GM19452 (cell line): ENCODE data around the gene FRMD6.
A peak's percentile ranks its signal among the peaks of the same experiment; 100 is the strongest.

ENCODE experiments used
- ATAC-seq: cut with Tn5 transposase; IDR thresholded peaks from one replicate; pipeline ENCODE4 v1.9.1; 2021; ENCODE audit not compliant: unreplicated experiment

The FRMD6 gene

DNA sequence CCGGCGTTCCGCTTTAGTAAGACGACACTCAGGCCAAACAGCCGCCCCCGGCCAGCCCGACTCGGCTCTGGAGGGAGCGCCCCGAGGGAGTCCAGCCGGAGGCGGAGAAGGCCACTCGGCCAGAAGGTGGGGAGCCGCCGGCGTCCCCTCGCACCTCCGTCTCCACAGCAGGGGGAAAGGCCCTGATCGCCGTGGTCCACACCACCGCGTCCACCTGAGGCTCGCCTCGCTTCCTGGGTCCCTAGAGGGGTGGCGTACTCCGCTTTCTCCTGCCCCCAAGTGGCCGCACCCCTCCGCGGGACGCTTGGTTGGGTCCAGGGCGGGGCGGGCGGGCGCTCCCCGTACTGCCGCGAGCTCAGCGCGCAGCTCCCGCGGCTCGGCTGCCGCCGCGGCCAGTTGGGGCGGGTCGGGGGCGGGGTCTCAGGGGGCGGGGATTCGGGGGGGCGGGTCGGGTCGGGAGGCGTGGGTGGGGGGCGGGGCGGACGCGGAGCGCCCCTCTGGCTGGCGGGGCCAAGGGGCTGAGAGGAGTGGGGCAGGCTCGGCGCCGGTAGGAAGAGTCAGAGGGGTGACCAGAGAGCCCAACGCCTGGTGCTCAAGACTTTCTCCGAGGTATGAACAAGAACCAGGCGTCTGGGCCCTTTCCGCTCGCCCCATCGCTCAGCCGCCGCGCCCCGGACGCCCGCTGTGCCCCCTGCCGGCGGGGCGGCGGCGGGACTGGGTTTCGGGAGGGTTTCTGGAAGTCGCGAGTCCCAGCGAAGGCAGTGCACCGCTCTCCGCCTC lies at the start of gene FRMD6:
Gene FRMD6, plus strand, starts transcription at position 523 of the 780 bp plus-strand sequence. CDS start 37,927 bp downstream, outside the sequence.
- ATAC-seq, result peak; percentile 72

GRCh38 chr14:51602310-51602709 lies 49.4 kb upstream of the FRMD6 start:
- no peak for ATAC-seq

GRCh38 chr14:51603495-51603894 lies 48.2 kb upstream of the FRMD6 start:
- no peak for ATAC-seq

DNA sequence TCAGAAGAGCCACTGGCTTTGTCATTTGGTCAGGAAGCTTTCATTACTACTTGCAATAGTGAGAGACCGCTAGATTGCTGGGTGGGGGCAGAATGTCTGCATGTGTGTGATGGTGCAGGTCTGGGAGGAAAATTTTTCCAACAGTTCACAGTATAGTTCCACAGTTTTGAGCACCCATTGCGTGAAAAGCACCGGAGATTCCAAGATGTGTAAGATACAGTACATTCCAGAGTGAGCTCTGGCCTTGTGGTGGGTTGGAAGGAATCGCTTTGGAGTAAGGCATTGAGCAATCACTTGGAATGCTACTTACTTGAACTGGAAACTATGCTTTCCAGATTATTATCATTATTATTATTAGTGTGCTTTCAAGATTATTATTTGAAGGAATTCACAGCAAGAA lies 47.6 kb upstream of the FRMD6 start:
- no peak for ATAC-seq

DNA sequence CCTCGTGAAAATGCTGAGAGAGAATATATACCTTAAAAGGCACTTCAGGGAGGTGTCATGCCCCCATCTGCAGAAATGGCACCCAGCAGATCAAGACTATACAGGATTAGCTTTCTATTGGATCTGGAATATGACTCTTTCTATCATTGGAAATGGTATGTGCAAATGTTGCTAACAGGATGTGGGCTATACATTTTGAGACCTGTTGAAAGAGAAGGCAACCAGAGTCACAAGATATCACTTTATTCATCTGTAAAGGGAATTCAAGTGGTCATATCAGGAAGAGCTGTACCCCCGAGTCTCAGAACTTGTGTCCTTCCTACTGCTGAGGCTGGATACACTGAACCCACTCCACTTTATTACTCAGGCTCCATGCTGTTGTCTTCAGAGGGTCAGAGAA lies 46.1 kb upstream of the FRMD6 start:
- no peak for ATAC-seq

DNA sequence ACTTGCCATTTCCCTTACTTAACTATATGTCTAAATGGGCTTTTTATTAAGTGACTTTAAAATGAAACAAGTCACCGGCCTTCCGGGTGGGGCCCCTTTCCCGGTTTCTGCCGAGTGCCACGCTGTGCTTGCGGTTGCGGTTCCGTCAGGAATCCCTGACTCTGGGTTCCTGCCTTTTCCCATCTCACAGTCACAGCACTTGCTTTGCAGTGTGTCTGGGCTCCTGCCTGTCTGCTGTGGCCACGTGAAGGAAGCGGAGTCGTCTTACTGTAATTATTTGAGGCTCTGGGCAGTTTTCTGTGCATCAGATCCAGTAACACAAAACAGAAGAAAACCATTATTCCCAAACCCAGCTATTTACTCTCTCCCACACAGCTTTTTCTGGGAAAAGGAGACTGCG lies 44.0 kb upstream of the FRMD6 start:
- no peak for ATAC-seq

- ATAC-seq, result no peak
These were observed 42.3 kb upstream of the FRMD6 start for GRCh38 chr14:51609251-51609954.

DNA sequence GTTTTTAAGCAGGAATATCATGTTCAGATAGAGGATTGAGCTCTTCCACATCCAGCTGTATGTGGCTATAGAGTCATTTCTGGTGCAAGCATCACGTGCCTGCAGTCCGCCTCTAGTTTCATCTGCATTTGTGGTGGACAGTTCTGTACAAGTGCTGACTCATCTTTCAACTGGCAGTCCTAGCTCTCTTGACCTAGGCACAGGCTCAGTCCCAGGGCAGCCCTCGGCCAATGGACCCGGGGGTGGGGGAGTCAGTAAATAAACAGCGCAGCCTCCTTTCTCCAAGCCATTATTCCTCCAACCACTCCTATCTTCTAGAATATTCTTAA lies 41.8 kb upstream of the FRMD6 start:
- no peak for ATAC-seq

DNA sequence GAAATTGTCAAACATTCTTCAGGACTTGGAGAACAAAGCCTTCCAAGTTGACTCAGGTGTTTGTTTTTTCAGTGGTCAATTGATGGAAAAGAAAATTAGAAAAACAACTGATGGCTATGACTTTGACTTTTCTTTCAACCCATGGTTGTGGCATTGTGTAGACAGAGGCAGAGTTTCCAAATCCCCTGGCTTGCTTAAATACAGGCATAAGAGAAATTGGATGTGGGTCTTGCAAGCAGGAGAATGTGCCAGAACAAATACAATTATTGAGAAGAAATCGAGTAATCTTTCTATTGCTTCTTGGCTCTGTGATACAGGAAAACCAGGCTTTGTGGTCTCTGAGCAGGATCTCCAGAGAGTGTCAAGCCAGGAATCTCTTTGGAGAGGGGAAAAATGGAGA lies 40.9 kb upstream of the FRMD6 start:
- no peak for ATAC-seq

- ATAC-seq, result no peak
These were observed 39.3 kb upstream of the FRMD6 start for GRCh38 chr14:51612449-51612848.

DNA sequence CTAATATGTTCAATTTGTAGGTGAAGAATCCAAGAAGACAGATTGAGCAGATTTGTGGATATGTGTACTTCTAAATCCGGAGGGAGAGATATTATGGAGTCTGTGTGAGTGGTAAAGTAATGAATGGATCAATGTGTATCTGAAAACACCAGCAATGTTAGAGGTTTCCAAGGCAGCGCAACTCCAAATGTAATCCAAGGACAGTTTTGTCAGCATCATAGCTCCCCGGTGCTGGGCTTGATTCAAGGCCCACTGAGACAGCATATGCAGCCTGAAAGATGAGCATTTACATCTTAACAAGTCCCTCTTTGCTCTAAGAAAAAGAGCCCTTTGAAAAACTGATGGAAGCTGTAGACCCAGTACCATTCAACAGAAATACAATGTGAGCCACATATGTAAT lies 38.3 kb upstream of the FRMD6 start:
- no peak for ATAC-seq

GRCh38 chr14:51614707-51615106 lies 37.0 kb upstream of the FRMD6 start:
- ATAC-seq, result no peak

GRCh38 chr14:51616256-51616655 lies 35.5 kb upstream of the FRMD6 start:
- ATAC-seq, result no peak

DNA sequence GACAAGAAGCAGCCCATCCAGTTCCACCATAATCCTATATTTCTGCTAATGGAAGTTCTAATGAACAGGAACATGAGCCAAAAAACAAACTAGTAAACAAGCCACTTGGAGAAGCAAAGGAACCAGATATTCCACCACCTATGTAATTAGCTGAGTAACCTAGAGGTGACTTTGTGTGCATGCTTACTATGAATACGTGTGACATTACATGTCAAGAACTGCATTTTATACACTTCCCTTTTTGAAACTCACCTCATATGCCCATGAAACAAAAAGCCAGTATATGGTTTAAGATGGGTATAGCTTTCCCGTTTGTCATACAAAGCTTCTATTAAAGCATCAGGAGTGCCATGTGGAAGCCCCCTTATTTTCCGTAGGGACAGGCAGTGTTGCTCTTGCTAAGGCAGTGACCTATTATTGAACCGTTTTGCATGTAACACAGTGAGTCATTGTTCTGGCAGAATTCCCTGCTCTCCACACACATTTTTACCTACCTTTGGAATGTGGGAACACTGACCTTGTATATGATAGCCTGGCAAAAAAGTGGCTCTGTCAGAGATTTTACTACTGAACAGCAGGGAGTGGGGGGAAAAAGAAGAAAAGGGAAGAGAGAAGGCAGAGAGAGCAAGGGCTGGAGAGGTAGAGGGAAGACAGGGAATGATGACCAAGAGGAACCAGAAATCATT lies 34.8 kb upstream of the FRMD6 start:
- no peak for ATAC-seq

- ATAC-seq, result no peak
These were observed 32.1 kb upstream of the FRMD6 start for GRCh38 chr14:51619561-51619960.

GRCh38 chr14:51620056-51620455 lies 31.7 kb upstream of the FRMD6 start:
- ATAC-seq, result no peak

DNA sequence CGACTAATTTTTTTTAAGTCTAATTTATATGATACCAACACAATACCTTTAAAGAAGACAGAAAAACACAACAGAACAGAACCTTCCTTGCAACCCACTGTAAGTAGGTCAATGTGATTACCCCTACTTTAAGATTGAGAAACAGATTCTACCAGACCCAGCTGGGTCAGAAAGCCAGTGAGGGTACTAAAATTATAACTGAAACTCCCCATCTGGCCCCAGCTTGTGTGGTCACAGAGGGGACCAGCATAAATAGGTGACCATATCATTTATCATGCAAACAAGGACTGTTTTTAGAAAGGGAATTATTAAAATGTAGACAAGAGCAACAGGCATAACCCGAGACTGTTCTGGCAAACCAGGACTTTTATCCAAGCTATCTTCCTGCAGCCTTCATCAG lies 30.1 kb upstream of the FRMD6 start:
- ATAC-seq, result no peak

DNA sequence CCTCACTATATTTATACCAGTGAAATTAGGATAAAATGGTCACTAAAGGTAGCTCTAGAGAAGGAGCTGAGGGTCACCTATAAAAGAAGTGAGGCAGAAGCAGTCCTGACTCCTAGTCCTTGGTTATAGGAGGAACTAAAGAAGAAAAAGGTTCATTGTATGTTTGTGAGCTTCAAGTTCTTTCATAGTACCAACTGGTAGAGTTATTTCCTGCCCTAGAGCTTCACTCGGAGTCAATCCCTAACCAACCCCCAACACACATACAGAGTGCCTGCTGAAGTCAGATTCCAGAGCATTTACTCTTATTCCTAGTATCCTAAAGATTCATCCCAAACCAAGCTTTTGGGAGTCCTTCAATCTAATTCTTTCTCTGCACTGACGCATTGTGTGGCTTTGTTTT lies 29.3 kb upstream of the FRMD6 start:
- ATAC-seq, result no peak

- ATAC-seq, result no peak
These were observed 26.6 kb upstream of the FRMD6 start for GRCh38 chr14:51624955-51625569.

GRCh38 chr14:51626185-51626584 lies 25.5 kb upstream of the FRMD6 start:
- ATAC-seq, result no peak

DNA sequence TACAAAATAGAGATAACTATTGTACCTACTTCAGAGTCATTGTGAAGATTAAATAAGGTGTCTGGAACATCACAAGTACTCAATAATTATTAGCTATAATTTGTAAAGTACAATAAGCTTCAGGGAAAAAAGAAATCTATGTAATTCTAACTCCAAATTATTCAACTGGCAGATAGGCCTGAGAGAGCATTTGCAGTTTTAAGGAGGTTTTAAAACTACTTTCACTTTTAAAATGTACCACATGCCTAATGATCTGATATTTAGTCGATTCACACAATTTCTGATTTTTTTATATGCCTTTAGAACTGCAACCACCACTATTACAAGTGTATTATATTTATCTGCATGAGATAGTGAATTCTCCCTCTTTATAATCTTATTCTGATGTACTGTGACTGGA lies 24.9 kb upstream of the FRMD6 start:
- no peak for ATAC-seq

- no peak for ATAC-seq
These were observed 24.4 kb upstream of the FRMD6 start for GRCh38 chr14:51627313-51627712.
